A673 (cell line): ENCODE measurements around the gene GMPR. TPM values are rescaled to one million over a fixed set of nuclear protein-coding genes. Genes with fewer than 3 reads are reported as not detected.

Source experiments
- BruUV-seq: library from RNA; stranded (reverse); fragments of 400-500 nt; replicated peaks from 2 replicates; lab custom pipeline; 2021; lab: Mats Ljungman, UMichigan
- CTCF ChIA-PET: fragments of 300-600 bp; sonication (Branson Sonifier 250); formaldehyde crosslinking; loops from one replicate; lab custom pipeline; 2022; ENCODE audit warnings: antibody characterized with exemption; lab: Charles Lee
- POLR2A ChIA-PET: fragments of 300-600 bp; sonication (Branson Sonifier 250); formaldehyde crosslinking; loops from one replicate; lab custom pipeline; 2022; ENCODE audit warnings: antibody characterized with exemption; ENCODE audit not compliant: low non-redundant PET; lab: Charles Lee
- DNase-seq: peaks from one replicate; pipeline ENCODE4 v3.0.0-alpha.2; 2015; ENCODE audit warnings: low spot score
- H3K27ac ChIP-seq: fragments of 200-600 bp; sonication (generic); 2 replicates; pipeline ENCODE4 v1.5.1; 2016; ENCODE audit warnings: mixed run types, low read depth, mild to moderate bottlenecking, mixed read lengths, antibody characterized with exemption, low read length; ENCODE audit not compliant: poor library complexity, severe bottlenecking
- H3K27me3 ChIP-seq: fragments of 200-600 bp; sonication (generic); replicated peaks from 2 replicates; pipeline ENCODE4 v1.6.1; 2017; ENCODE audit warnings: mixed run types, low read depth, mild to moderate bottlenecking, mixed read lengths, antibody characterized with exemption, low read length; ENCODE audit not compliant: insufficient read depth, poor library complexity
- H3K36me3 ChIP-seq: fragments of 200-600 bp; sonication (generic); 2 replicates; pipeline ENCODE4 v1.6.1; 2016; ENCODE audit warnings: mixed run types, mild to moderate bottlenecking, mixed read lengths, antibody characterized with exemption, low read length; ENCODE audit not compliant: insufficient read depth, poor library complexity, severe bottlenecking
- H3K4me1 ChIP-seq: fragments of 200-600 bp; sonication (generic); 2 replicates; pipeline ENCODE4 v1.6.1; 2017; ENCODE audit warnings: mixed run types, mild to moderate bottlenecking, mixed read lengths, antibody characterized with exemption, low read length; ENCODE audit not compliant: insufficient read depth, poor library complexity, severe bottlenecking
- H3K4me3 ChIP-seq: fragments of 200-600 bp; sonication (generic); 2 replicates; pipeline ENCODE4 v1.5.1; 2016; ENCODE audit warnings: low read depth, mixed run types, mild to moderate bottlenecking, mixed read lengths, low read length; ENCODE audit not compliant: poor library complexity, severe bottlenecking
- H3K9me3 ChIP-seq: fragments of 200-600 bp; sonication (generic); 2 replicates; pipeline ENCODE4 v1.6.1; 2016; ENCODE audit warnings: mixed run types, low read depth, mild to moderate bottlenecking, mixed read lengths, antibody characterized with exemption, low read length; ENCODE audit not compliant: poor library complexity, severe bottlenecking
- CTCF ChIP-seq: fragments of 300-800, 200-600 bp; sonication (generic); conservative IDR thresholded peaks from 2 replicates; pipeline ENCODE4 v1.5.1; 2017; ENCODE audit warnings: low read depth, mild to moderate bottlenecking, antibody characterized with exemption, low read length, moderate library complexity, mixed read lengths
- EZH2 ChIP-seq: fragments of 200-600 bp; sonication (generic); IDR thresholded peaks from 2 replicates; pipeline ENCODE4 v1.6.1; 2017; ENCODE audit warnings: borderline replicate concordance, low read depth, mild to moderate bottlenecking, mixed read lengths, antibody characterized with exemption, low read length; ENCODE audit not compliant: poor library complexity, severe bottlenecking
- intact Hi-C: fragments of 100-400 bp; cut with micrococcal nuclease; formaldehyde crosslinking; loops from one replicate; pipeline ENCODE4 v1.10.0; 2022; ENCODE audit not compliant: unreplicated experiment
- total RNA-seq: library from RNA; stranded (reverse); gene quantifications from 2 replicates; pipeline ENCODE4 v1.2.3, GENCODE V29; 2021

GMPR gene
- total RNA-seq, 1 experiment from 2014 or later: 0.32 TPM

DNA sequence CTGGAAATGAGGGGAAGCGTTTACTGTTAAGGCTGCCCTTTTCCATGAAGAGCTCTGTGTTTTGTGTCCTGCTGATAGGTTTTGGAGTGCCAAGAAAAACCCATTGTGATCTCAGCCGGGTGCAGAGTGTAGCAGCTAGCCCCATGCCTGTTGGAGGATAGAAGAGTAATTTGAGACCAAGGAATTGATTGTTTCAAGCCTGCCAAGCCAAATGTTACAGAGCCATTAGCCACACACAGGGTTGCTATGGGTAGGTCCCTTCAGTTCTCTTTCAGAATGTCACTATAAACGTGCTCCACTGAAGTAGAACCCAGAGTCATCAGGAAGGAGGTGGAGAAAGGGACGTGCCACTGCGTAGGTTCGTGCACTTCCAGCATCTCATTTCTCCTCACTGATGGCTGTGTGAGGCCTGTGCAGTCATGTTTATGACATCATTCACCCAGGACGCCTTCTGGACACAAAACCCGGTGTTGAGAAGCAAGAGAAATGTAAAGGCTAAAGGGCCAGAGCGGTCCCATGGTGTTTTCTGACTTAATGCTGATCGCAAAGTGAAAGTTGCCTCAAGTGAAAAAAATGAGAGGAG is 6.6 kb downstream of the GMPR start:
- Histone ChIP-seq H3K4me3 (no peak overlapping the region), H3K36me3 (no peaks in the 10 kb centered on the region), H3K27ac (no peak overlapping the region), H3K4me1 (no peaks in the 10 kb centered on the region), H3K9me3 (no peaks in the 10 kb centered on the region), H3K27me3 (no peaks in the 10 kb centered on the region)
- no peak for TF ChIP-seq EZH2
- TF ChIP-seq CTCF: no peak
- POLR2A ChIA-PET: no interaction called here
- DNase-seq: no peak
- BruUV-seq: no TSS peak
- intact Hi-C loops: no loop called here
- CTCF ChIA-PET: no interaction called here

DNA sequence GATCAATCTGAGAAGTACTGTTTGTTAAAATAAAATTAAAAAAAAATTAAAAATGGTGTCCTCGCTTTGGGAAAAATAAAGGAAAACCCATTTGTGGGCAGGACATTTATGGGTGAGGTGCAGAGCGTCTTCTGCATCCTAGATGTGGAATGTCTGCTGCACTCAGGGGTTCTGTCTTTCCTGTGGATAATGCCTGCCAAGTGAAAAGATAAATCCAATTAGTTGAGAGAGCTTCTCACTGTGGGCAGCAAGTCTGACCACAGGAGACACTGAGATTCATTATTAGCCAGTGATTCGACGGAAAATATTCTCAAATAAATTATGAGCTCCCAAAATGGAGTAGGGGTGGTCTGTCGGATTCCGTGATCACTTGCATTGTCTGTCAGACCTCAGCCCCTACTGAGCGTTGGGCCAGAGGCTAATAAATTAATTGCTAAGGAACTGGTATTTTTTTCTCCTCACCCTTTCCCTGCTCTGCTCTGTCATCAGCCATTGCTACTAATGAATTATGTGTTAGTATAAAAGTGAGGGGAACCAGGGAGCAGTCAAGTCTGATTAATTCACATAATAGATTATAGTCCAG is 10.0 kb downstream of the GMPR start:
- ChIA-PET POLR2A (no interaction called here), CTCF (interaction anchor here (0.7 kb wide), 1 partner anchor 66 kb away, joined by 4 read pairs; no protein-coding TSS in a partner anchor)
- H3K4me3 ChIP-seq: no peak overlapping the region
- no peaks in the 10 kb centered on the region for H3K27me3 ChIP-seq
- intact Hi-C loops: no loop called here
- BruUV-seq: no TSS peak
- H3K9me3 ChIP-seq: no peaks in the 10 kb centered on the region
- no peaks in the 10 kb centered on the region for H3K36me3 ChIP-seq
- TF ChIP-seq EZH2: no peak
- no peak for TF ChIP-seq CTCF
- DNase-seq: peak; percentile 64
- no peaks in the 10 kb centered on the region for H3K4me1 ChIP-seq
- no peak overlapping the region for H3K27ac ChIP-seq

DNA sequence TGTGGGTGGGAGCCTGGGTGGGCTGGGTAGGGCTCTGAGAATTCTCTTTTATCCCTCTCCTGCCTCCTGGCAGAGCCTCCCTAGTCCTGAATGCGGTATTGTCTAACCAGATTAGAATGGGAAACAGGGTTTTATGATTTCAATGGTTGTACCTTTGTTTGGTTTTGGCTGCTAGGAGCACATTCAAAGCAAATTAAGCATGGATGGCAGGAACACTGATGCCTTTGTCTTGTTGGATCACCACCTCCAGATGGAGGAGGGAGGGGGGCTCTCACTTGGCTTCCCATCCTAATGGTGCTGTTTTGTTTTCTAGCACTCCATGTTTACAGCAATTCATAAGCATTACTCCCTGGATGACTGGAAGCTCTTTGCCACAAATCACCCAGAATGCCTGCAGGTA is 11.6 kb downstream of the GMPR start:
- Histone ChIP-seq H3K27me3 (no peaks in the 10 kb centered on the region), H3K9me3 (no peaks in the 10 kb centered on the region), H3K4me1 (no peaks in the 10 kb centered on the region), H3K4me3 (no peak overlapping the region), H3K27ac (no peak overlapping the region), H3K36me3 (no peaks in the 10 kb centered on the region)
- CTCF ChIA-PET: no interaction called here
- DNase-seq: no peak
- POLR2A ChIA-PET: no interaction called here
- intact Hi-C loops: no loop called here
- TF ChIP-seq EZH2 (no peak), CTCF (no peak)
- BruUV-seq: no TSS peak
